Measurements from ENCODE around the gene RPL10.

The RPL10 gene

DNA sequence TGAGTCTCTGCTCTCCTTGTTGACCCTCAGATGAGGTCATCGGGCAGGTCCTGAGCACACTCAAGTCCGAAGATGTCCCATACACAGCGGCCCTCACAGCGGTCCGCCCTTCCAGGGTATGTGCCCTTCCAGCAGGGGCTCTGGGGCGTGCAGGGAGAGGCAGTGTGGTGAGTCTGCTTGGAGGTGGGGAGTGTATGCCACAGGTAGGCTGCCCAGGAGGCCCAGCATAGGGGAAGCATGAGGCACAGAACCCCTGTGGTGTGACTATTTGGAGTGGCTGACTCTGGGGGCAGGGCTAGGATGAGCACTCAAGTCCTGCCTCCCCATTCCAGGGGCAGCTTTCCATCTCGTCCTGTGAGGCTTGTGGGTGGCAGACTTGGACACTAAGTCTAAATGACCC lies 35.4 kb downstream of the RPL10 start:
- DNase-seq: no peak

GRCh38 chrX:154434394-154435168 lies 36.4 kb downstream of the RPL10 start:
- DNase-seq: no peak

GRCh38 chrX:154435171-154435733 lies 37.1 kb downstream of the RPL10 start:
- no peak for DNase-seq

DNA sequence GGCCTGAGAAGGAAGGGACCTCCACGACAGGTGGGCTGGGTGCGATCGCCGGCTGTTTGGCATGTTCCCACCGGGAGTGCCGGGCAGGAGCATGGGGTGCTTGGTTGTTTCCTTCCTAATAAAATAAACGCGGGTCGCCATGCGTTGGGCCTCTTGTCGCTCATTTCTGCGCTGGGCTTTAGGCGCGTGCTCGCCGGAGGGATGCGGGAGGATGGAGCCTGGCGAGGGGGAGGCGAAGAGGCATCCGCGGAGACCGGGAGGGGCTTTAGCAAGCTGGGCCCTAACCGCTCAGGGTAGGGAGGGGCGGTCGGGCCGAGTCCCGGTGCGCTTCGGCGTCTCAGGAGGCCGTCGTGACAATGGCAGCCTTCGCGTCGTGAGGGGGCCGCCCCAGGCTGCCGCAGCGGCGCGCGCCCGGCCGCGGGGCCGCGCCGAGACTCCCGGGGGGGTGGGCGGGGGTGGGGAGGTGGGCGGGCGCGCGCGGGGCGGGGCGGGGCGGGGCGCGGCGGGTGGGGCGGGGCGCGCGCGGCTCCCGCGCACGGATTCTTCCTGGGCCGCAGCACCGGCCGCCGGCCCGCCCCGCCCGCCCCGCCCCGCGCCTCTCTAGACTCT lies 38.3 kb downstream of the RPL10 start:
- DNase-seq: no peak

- no peak for DNase-seq
Measured at GRCh38 chrX:154436983-154437752, 39.0 kb downstream of the RPL10 start, which contains the start of gene GDI1. Gene GDI1 (plus strand): TSS chrX:154437154. CDS start chrX:154437255, 101 bp downstream.

DNA sequence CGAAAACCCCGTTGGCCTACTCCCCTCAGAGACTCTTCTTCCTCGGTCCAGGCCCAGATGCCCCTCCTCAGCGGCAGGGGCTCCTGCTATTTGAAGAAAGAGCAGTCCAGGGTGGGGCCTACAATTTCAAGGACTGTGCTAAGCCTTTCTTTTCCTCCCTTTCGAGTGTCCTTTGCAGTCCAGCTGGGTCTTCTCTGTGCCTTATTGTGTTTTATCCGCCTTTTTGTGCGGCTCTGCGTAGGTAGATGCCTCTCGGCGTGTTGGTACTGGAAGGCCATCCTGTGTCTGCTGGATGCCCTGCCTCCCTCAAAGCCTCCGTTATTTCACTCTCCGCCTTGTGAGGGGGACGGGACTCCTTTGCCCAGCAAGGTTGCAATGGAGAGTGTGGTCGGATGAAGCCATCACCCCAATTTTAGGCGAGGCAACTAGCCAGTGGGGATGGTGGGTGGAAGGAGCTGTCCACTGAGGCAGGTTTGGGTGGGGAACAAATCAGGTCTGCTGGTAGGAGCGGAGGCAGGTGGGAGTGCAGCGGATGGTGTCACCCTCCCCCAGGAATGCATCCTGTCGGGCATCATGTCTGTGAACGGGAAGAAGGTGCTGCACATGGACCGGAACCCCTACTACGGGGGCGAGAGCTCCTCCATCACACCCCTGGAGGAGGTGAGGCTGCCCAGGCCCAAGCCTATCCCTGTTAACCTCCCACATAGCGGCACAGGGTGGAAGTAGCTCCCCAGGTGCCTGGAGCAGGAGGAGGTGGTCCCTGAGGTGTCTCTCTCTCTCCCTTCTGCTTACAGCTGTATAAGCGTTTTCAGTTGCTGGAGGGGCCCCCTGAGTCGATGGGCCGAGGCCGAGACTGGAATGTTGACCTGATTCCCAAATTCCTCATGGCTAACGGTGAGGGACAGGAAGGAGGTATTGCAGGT lies 40.1 kb downstream of the RPL10 start:
- DNase-seq: no peak

DNA sequence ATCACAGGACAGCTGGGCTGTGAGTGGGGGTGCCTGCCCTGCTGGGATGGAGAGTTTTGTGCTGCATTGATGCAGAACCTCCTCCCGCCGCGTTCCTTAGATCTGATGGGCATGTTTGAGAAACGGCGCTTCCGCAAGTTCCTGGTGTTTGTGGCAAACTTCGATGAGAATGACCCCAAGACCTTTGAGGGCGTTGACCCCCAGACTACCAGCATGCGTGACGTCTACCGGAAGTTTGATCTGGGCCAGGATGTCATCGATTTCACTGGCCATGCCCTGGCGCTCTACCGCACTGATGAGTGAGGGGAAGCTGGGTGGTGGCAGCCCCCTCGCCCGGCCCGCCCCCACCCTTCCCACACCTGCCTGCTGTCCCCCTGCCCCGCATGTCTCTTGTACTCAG lies 41.7 kb downstream of the RPL10 start:
- DNase-seq: no peak

- DNase-seq: no peak
Measured at GRCh38 chrX:154440623-154441357, 42.6 kb downstream of the RPL10 start.

- no peak for DNase-seq
Measured at GRCh38 chrX:154441564-154441963, 43.4 kb downstream of the RPL10 start.

- no peak for DNase-seq
Measured at GRCh38 chrX:154441984-154442707, 44.0 kb downstream of the RPL10 start.

GRCh38 chrX:154443479-154443910 lies 45.3 kb downstream of the RPL10 start:
- no peak for DNase-seq

DNA sequence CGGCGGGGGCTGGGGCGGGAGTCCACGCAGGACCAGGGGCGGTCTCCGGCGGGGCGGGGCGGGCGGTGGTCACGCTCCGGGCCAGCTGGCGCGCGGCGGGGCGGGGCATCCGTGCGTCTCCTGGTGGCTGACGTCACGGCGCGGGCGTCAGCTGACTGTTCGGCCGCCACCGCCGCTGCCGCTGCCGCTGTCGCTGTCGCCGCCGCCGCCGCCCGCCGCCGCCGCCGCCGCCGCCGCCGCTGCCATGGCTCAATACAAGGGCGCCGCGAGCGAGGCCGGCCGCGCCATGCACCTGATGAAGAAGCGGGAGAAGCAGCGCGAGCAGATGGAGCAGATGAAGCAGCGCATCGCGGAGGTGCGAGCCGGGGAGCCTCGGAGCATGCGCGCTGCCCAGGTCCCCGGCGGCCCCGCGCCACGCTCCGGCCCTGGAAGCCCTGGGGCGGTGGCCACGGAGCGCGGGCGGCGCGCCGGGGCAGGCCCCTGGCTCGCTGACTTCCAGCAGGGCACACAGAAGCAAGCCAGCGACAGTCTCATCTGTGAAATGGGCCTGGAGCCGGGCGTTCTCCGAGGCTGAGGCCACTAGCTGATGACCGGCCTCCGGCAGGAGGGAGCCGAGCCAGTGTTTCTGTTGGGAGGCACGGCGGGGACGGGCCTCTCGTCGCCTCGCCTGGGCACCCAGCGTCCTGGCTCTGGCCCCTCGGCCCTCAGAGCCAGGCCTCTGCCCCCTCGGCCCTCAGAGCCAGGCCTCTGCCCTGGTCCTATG lies 46.0 kb downstream of the RPL10 start, which contains the start of gene FAM50A:
Gene FAM50A (plus strand): TSS at position 150 of the 763 bp plus-strand sequence. CDS start 95 bp downstream, at position 245.
- DNase-seq: peak; percentile 82

GRCh38 chrX:154444755-154445246 lies 46.6 kb downstream of the RPL10 start:
- DNase-seq: no peak

DNA sequence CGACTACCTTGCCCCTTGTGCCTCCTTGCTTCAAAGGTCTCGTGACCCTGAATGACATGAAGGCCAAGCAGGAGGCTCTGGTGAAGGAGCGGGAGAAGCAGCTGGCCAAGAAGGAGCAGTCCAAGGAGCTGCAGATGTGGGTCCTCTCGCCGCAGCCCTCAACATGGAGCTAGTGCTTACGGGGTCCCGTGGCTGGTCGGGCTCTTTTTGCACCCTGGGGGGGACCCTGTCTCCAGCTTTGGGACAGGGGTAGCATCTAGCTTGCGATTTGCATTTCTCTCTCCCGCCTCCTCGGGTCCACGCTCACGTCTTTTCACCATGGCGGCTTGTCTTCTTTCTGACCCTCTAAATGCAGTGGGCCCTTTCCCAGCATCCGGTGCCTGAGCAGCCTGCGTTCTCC lies 47.6 kb downstream of the RPL10 start:
- peak; percentile 20 for DNase-seq

GRCh38 chrX:154446430-154446829 lies 48.3 kb downstream of the RPL10 start:
- DNase-seq: peak; percentile 8

GRCh38 chrX:154448484-154448883 lies 50.3 kb downstream of the RPL10 start:
- DNase-seq: no peak

- no peak for DNase-seq
Measured at GRCh38 chrX:154449618-154450017, 51.4 kb downstream of the RPL10 start.

- DNase-seq: no peak
Measured at GRCh38 chrX:154450312-154450711, 52.1 kb downstream of the RPL10 start.
